ENCODE measurements around the gene HPCA.

- TF ChIP-seq EZH2 (IDR thresholded peaks at IDR 0.05; ENCODE audit: insufficient read depth, low read length) (peak; percentile 72), CTCF (IDR thresholded peaks at IDR 0.05; ENCODE audit: insufficient read depth, low read depth, low read length) (no peak)
Observed at GRCh38 chr1:32893198-32894018, 7.1 kb downstream of the HPCA start.
